K562 (cell line): ENCODE results near the gene MAD1L1. TPM values are rescaled to one million over a fixed set of nuclear protein-coding genes. Genes with fewer than 3 reads are reported as not detected.

Experiments
- ATAC-seq: fragments of 200-7000 bp; cut with Tn5 transposase; 3 replicates; pipeline ENCODE4 v1.9.1; 2020; ENCODE audit warnings: moderate library complexity
- BruUV-seq: library from RNA; stranded (reverse); fragments of 400-500 nt; replicated peaks from 2 replicates; lab custom pipeline; 2021; lab: Mats Ljungman, UMichigan
- CTCF ChIA-PET: fragments of 300-600 bp; formaldehyde crosslinking; extraction: SDS; loops from one replicate; lab custom pipeline; 2021; ENCODE audit warnings: low intra/inter-chr PET ratio; lab: Yijun Ruan, JAX
- POLR2A ChIA-PET: fragments of 300-600, 350-650 bp; sonication (Branson Sonifier 250); formaldehyde crosslinking; extraction: SDS; loops from one replicate; lab custom pipeline; 2021; ENCODE audit warnings: antibody characterized with exemption, inconsistent platforms; lab: Yijun Ruan, JAX
- DNase-seq, 4 experiments: peaks; one replicate each; pipeline versions ENCODE4 v3.0.0 to v3.0.0-alpha.2; 2011 to 2018; ENCODE audit warnings: low spot score in 3 of 4, mixed read lengths in 3 of 4; ENCODE audit errors: extremely low read depth in 1 of 4
- FAIRE-seq: peaks from 2 replicates; lab custom pipeline; 2011; peaks lifted over from hg19 to GRCh38; lab: Jason Lieb, UNC
- H2AFZ ChIP-seq: 2 replicates; pipeline ENCODE4 v1.6.0; 2011; ENCODE audit warnings: low read depth, low read length, control low read depth, inconsistent platforms
- H3K27ac ChIP-seq: fragments of 200-600 bp; 3 replicates; pipeline ENCODE4 v1.8.0; 2011; ENCODE audit warnings: low read depth, mild to moderate bottlenecking, control low read depth, inconsistent platforms, low read length, moderate library complexity, mixed read lengths; ENCODE audit errors: extremely low read depth
- H3K27me3 ChIP-seq, 2 experiments: fragments of 300-600 bp in 1 of 2; 2 replicates in 1 of 2; 3 replicates in 1 of 2; pipeline versions ENCODE4 v1.6.0 to v1.8.0; 2011; ENCODE audit warnings: inconsistent platforms in 2 of 2, low read length in 2 of 2, mild to moderate bottlenecking in 1 of 2, mixed read lengths in 1 of 2, moderate library complexity in 1 of 2; ENCODE audit not compliant: control insufficient read depth in 2 of 2, insufficient read depth in 2 of 2
- H3K36me3 ChIP-seq: fragments of 300-600 bp; 3 replicates; pipeline ENCODE4 v1.8.0; 2011; ENCODE audit warnings: mild to moderate bottlenecking, low read length, inconsistent platforms; ENCODE audit not compliant: control insufficient read depth, insufficient read depth
- H3K4me1 ChIP-seq, 2 experiments: fragments of 200-600 bp in 1 of 2; replicated peaks in 1 of 2; 2 replicates in 1 of 2; 3 replicates in 1 of 2; pipeline versions ENCODE4 v1.5.1 to v1.8.0; 2011; ENCODE audit warnings: inconsistent platforms in 2 of 2, low read length in 2 of 2, mild to moderate bottlenecking in 1 of 2, mixed read lengths in 1 of 2, moderate library complexity in 1 of 2; ENCODE audit not compliant: control insufficient read depth in 2 of 2, insufficient read depth in 2 of 2
- H3K4me2 ChIP-seq: 2 replicates; pipeline ENCODE4 v1.6.1; 2011; ENCODE audit warnings: low read length, control low read depth, inconsistent platforms, mixed read lengths; ENCODE audit not compliant: insufficient read depth
- H3K4me3 ChIP-seq: fragments of 200-600 bp; sonication (generic), shearing (Covaris generic); 2 replicates; pipeline ENCODE4 v1.5.1; 2016; ENCODE audit warnings: control low read depth, inconsistent platforms
- H3K79me2 ChIP-seq: fragments of 200-600 bp; 3 replicates; pipeline ENCODE4 v1.8.0; 2011; ENCODE audit warnings: low read length, inconsistent platforms; ENCODE audit not compliant: control insufficient read depth, insufficient read depth
- H3K9ac ChIP-seq, 2 experiments: 2 replicates each; pipeline versions ENCODE4 v1.6.0 to v1.6.1; 2011; ENCODE audit warnings: low read depth in 2 of 2, low read length in 2 of 2, control low read depth in 1 of 2, inconsistent platforms in 1 of 2, mild to moderate bottlenecking in 1 of 2, mixed read lengths in 1 of 2; ENCODE audit not compliant: insufficient read depth in 1 of 2
- H3K9me1 ChIP-seq: one replicate; pipeline ENCODE4 v1.6.0; 2011; ENCODE audit warnings: inconsistent platforms, mild to moderate bottlenecking, low read length, moderate library complexity; ENCODE audit not compliant: control insufficient read depth, insufficient read depth
- H3K9me3 ChIP-seq: replicated peaks from 2 replicates; pipeline ENCODE4 v1.5.1; 2011; ENCODE audit warnings: low read depth, low read length, inconsistent platforms; ENCODE audit not compliant: control insufficient read depth, insufficient read depth
- H4K20me1 ChIP-seq: replicated peaks from 2 replicates; pipeline ENCODE4 v1.6.1; 2011; ENCODE audit warnings: low read length, inconsistent platforms, mixed read lengths; ENCODE audit not compliant: control insufficient read depth, insufficient read depth
- EGR1 ChIP-seq: fragments of 450-650 bp; conservative IDR thresholded peaks from 2 replicates; pipeline ENCODE4 v1.6.1; 2017; ENCODE audit warnings: mild to moderate bottlenecking
- RBM22 ChIP-seq: fragments of 200-400 bp; formaldehyde crosslinking; IDR thresholded peaks from 2 replicates; pipeline ENCODE4 v1.6.1; 2018; ENCODE audit warnings: low read length, low read depth; ENCODE audit not compliant: poor library complexity, severe bottlenecking
- ZNF699 ChIP-seq: fragments of 250-450 bp; sonication (Bioruptor Pico); IDR thresholded peaks from 2 replicates; pipeline ENCODE4 v1.8.0; 2021; ENCODE audit warnings: mild to moderate bottlenecking, moderate library complexity; ENCODE audit not compliant: insufficient replicate concordance
- ZSCAN29 ChIP-seq: fragments of 450-650 bp; IDR thresholded peaks from 2 replicates; pipeline ENCODE4 v1.6.1; 2017
- WGBS: fragments of 100-300 bp; shearing (Covaris generic); methylation state at CpG from one replicate; pipeline ENCODE4 v1.1.6; 2016; ENCODE audit warnings: low coverage, mixed read lengths; ENCODE audit not compliant: insufficient coverage; ENCODE audit errors: missing lambda C conversion rate; 5-methylcytosine and 5-hydroxymethylcytosine counted together
- in situ Hi-C: fragments of 300-500 bp; cut with MboI; formaldehyde crosslinking; loops from 4 replicates; pipeline ENCODE4 v1.15.0; 2018; ENCODE audit warnings: inconsistent platforms, mixed read lengths
- intact Hi-C: fragments of 100-400 bp; cut with micrococcal nuclease; formaldehyde crosslinking; loops from 2 replicates; pipeline ENCODE4 v1.14.2; 2022
- polyA plus RNA-seq, 8 experiments: library from polyadenylated mRNA; depleted of rRNA in 4 of 8; stranded (reverse) in 5 of 8; unstranded in 3 of 8; fragments of >200 nt; fragmentation: Nextera tagmentation in 2 of 8; fragmentation: Illumina TruSeq in 1 of 8; extraction: Ambion mirVana in 2 of 8; extraction: Trizol in 1 of 8; gene quantifications; 2 replicates each; pipeline versions ENCODE4 v1.2.1 to v1.2.3, GENCODE V29; 2011 to 2014; ENCODE audit warnings: inconsistent platforms in 1 of 8, missing spikeins in 1 of 8
- total RNA-seq, 7 experiments: library from RNA; depleted of rRNA in 6 of 7; stranded (reverse); fragments of >200 nt in 6 of 7; fragmentation: Illumina TruSeq in 2 of 7; extraction: Trizol in 2 of 7; gene quantifications; 2 replicates each; pipeline versions ENCODE4 v1.2.1 to v1.2.3, GENCODE V29; 2011 to 2021; ENCODE audit warnings: low replicate concordance in 1 of 7
- TF ChIP-seq, protein P1 (sequence below), 2 experiments: fragments of 450-650 bp in 1 of 2; sonication (generic) in 1 of 2; formaldehyde crosslinking in 1 of 2; IDR thresholded peaks; 2 replicates each; pipeline versions ENCODE4 v1.7.1 to v1.9.0; 2016 to 2022; ENCODE audit warnings: inconsistent platforms in 1 of 2, mild to moderate bottlenecking in 1 of 2, missing genetic modification reagents in 1 of 2
- TF ChIP-seq, protein P2 (sequence below), 2 experiments: IDR thresholded peaks in 1 of 2; conservative IDR thresholded peaks in 1 of 2; 2 replicates each; pipeline ENCODE4 v1.6.1; 2016; ENCODE audit warnings: low read depth in 2 of 2, mild to moderate bottlenecking in 1 of 2, missing compliant biosample characterization in 1 of 2, missing genetic modification characterization in 1 of 2, moderate library complexity in 1 of 2

Gene MAD1L1
- total and polyA plus RNA-seq, 9 of the 15 experiments (the other 6 are each of a cell fraction or from before 2014, with no cell fraction given): 1.7 to 89.7 (median 18.0) TPM

DNA sequence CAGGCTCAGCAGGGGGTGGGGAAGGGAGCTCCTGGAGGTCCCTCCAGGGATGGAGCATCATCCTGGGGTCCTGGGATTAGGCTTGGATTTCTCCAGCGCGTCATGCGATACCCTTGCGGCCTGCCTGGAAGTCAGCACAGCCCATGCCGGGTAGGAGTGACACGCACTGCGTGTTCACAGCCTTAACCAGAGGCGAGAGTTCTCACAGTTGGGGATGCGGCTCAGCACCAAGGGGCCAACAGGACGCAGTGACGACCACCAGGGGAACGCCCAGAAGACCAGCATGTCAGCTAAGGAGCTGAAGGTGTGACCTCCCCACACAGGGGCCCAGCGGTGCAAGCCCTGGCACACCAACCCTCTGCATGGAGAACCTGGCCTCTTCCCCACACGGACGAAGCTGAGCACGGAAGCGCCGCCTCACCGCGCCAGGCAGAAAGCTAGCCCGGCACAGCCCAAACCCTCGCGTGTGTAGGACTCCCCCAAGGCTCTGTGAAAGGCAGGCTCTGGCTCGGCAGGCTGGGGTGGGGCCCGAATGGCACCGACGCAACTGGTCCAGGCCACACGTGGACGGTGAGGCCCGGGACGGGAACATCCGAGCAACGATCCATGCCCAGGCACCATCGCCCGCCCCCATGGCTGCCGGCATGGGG, 364.1 kb downstream of the MAD1L1 start:
- intact Hi-C loops (no loop called here), in situ Hi-C loops (no loop called here)
- Histone ChIP-seq H3K9ac (no peak overlapping the region), H3K4me3 (no peak overlapping the region), H3K27me3 (no peaks in the 10 kb centered on the region), H3K27ac (no peak overlapping the region), H3K36me3 (peaks cover 3% of the 10 kb centered on the region; the same call in 1 of the 3 replicates), H4K20me1 (no peaks in the 10 kb centered on the region), H3K79me2 (no peaks in the 10 kb centered on the region), H3K9me1 (no peaks in the 10 kb centered on the region), H2AFZ (no peak overlapping the region), H3K9me3 (no peaks in the 10 kb centered on the region), H3K4me1 (peaks cover 0 to 77% of the 10 kb centered on the region in 2 experiments; a peak in 2 of 5 replicates), H3K4me2 (no peak overlapping the region)
- ATAC-seq (no peak), FAIRE-seq (no peak), DNase-seq (no peak)
- ChIA-PET CTCF (no interaction called here), POLR2A (no interaction called here)
- TF ChIP-seq RBM22 (peak; percentile 48), EGR1 (no peak), ZSCAN29 (no peak), ZNF699 (CRISPR knock-in tag) (no peak)
- TF ChIP-seq, protein P1, sequence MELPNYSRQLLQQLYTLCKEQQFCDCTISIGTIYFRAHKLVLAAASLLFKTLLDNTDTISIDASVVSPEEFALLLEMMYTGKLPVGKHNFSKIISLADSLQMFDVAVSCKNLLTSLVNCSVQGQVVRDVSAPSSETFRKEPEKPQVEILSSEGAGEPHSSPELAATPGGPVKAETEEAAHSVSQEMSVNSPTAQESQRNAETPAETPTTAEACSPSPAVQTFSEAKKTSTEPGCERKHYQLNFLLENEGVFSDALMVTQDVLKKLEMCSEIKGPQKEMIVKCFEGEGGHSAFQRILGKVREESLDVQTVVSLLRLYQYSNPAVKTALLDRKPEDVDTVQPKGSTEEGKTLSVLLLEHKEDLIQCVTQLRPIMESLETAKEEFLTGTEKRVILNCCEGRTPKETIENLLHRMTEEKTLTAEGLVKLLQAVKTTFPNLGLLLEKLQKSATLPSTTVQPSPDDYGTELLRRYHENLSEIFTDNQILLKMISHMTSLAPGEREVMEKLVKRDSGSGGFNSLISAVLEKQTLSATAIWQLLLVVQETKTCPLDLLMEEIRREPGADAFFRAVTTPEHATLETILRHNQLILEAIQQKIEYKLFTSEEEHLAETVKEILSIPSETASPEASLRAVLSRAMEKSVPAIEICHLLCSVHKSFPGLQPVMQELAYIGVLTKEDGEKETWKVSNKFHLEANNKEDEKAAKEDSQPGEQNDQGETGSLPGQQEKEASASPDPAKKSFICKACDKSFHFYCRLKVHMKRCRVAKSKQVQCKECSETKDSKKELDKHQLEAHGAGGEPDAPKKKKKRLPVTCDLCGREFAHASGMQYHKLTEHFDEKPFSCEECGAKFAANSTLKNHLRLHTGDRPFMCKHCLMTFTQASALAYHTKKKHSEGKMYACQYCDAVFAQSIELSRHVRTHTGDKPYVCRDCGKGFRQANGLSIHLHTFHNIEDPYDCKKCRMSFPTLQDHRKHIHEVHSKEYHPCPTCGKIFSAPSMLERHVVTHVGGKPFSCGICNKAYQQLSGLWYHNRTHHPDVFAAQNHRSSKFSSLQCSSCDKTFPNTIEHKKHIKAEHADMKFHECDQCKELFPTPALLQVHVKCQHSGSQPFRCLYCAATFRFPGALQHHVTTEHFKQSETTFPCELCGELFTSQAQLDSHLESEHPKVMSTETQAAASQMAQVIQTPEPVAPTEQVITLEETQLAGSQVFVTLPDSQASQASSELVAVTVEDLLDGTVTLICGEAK (IDR thresholded peaks at IDR 0.05): no peak
- TF ChIP-seq, protein P1 (CRISPR knock-in tag; IDR thresholded peaks at IDR 0.05): no peak
- TF ChIP-seq, protein P2, sequence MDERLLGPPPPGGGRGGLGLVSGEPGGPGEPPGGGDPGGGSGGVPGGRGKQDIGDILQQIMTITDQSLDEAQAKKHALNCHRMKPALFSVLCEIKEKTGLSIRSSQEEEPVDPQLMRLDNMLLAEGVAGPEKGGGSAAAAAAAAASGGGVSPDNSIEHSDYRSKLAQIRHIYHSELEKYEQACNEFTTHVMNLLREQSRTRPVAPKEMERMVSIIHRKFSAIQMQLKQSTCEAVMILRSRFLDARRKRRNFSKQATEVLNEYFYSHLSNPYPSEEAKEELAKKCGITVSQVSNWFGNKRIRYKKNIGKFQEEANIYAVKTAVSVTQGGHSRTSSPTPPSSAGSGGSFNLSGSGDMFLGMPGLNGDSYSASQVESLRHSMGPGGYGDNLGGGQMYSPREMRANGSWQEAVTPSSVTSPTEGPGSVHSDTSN (CRISPR knock-in tag; IDR thresholded peaks at IDR 0.05; ENCODE audit: low read depth): no peak
- TF ChIP-seq, protein P2 (tag; conservative IDR thresholded peaks at IDR 0.05; ENCODE audit: low read depth): no peak
- WGBS: 90% methylated on average over 16 of the region's 36 CpGs
- no TSS peak for BruUV-seq
